Transverse colon (tissue), 4 donors: ENCODE measurements around the gene PRR23A.

ENCODE experiments used
- EP300 ChIP-seq: sonication (generic); formaldehyde crosslinking; IDR thresholded peaks from one replicate; pipeline ENCODE4 v1.6.1; 2017; ENCODE audit warnings: antibody characterized with exemption, low read depth
- POLR2A ChIP-seq: fragments of 450-650 bp; IDR thresholded peaks from one replicate; pipeline ENCODE4 v1.6.1; 2016; ENCODE audit warnings: antibody characterized with exemption, mild to moderate bottlenecking, moderate library complexity
- POLR2AphosphoS5 ChIP-seq, 3 donors: sonication (generic); formaldehyde crosslinking; IDR thresholded peaks; one replicate each; pipeline ENCODE4 v1.6.1; 2016; ENCODE audit warnings: antibody characterized with exemption in 3 of 3
- TF ChIP-seq, protein P1 (sequence below), 5 experiments: fragments of 200-600 bp in 3 of 5; fragments of 450-650 bp in 2 of 5; sonication (generic) in 3 of 5; IDR thresholded peaks; 1 replicate in 2 of 5; 2 replicates in 3 of 5; pipeline ENCODE4 v1.5.1; 2016 to 2017; ENCODE audit warnings: antibody characterized with exemption in 5 of 5, inconsistent platforms in 3 of 5, mild to moderate bottlenecking in 2 of 5, moderate library complexity in 1 of 5

DNA sequence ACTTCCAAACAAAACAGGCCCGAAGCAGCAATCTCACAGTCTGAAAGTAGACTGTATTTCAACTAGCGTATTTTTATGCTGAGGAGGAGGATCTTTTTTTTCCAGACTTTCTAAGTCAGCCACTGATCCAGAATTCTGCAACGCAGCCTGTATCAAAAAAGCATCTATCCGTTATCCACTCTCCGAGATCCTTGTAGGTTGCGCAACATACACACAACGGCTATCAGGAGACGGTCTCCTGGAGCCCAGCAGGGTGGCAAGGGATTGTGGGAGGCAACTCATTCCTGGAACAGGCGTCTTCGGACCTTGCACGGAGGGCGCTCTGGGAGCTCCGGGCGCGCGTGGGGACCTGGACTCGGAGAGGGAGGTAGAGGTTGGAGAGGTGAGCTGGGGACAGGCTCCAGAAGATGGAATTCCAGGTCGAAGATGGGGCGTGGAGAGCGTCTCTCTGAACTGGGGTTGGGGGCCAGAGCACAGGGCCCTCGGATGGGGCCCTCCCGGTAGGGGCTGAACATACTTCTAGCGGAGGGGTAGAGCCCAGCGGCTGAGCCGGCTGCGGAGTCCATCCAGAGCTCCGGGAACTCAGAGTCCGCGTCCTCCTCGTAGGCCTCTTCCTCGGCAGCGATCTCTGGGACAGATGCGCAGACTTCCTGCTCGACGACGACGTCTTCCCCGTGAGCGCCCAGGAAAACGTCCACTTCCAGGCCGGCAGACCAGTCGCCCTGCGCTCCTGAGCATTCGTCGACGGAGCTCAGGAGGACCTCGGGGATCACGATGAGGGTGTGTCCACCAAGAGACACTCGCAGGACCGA, 37.7 kb upstream of the PRR23A start:
- TF ChIP-seq, protein P1, sequence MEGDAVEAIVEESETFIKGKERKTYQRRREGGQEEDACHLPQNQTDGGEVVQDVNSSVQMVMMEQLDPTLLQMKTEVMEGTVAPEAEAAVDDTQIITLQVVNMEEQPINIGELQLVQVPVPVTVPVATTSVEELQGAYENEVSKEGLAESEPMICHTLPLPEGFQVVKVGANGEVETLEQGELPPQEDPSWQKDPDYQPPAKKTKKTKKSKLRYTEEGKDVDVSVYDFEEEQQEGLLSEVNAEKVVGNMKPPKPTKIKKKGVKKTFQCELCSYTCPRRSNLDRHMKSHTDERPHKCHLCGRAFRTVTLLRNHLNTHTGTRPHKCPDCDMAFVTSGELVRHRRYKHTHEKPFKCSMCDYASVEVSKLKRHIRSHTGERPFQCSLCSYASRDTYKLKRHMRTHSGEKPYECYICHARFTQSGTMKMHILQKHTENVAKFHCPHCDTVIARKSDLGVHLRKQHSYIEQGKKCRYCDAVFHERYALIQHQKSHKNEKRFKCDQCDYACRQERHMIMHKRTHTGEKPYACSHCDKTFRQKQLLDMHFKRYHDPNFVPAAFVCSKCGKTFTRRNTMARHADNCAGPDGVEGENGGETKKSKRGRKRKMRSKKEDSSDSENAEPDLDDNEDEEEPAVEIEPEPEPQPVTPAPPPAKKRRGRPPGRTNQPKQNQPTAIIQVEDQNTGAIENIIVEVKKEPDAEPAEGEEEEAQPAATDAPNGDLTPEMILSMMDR (IDR thresholded peaks at IDR 0.05) = no peak
- TF ChIP-seq POLR2AphosphoS5 (IDR thresholded peaks at IDR 0.05) (no peak), POLR2A (no peak), EP300 (no peak)
